K562 (cell line): Measurements from ENCODE around the gene C1QTNF12. TPM values are rescaled to one million over a fixed set of nuclear protein-coding genes. Genes with fewer than 3 reads are reported as not detected.

Experiments
- ATAC-seq: fragments of 200-7000 bp; cut with Tn5 transposase; 3 replicates; pipeline ENCODE4 v1.9.1; 2020; ENCODE audit warnings: moderate library complexity
- BruUV-seq: library from RNA; stranded (reverse); fragments of 400-500 nt; replicated peaks from 2 replicates; lab custom pipeline; 2021; lab: Mats Ljungman, UMichigan
- CTCF ChIA-PET: fragments of 300-600 bp; formaldehyde crosslinking; extraction: SDS; loops from one replicate; lab custom pipeline; 2021; ENCODE audit warnings: low intra/inter-chr PET ratio; lab: Yijun Ruan, JAX
- POLR2A ChIA-PET: fragments of 300-600, 350-650 bp; sonication (Branson Sonifier 250); formaldehyde crosslinking; extraction: SDS; loops from one replicate; lab custom pipeline; 2021; ENCODE audit warnings: antibody characterized with exemption, inconsistent platforms; lab: Yijun Ruan, JAX
- DNase-seq, 4 experiments: peaks; one replicate each; pipeline versions ENCODE4 v3.0.0 to v3.0.0-alpha.2; 2011 to 2018; ENCODE audit warnings: low spot score in 3 of 4, mixed read lengths in 3 of 4; ENCODE audit errors: extremely low read depth in 1 of 4
- FAIRE-seq: peaks from 2 replicates; lab custom pipeline; 2011; peaks lifted over from hg19 to GRCh38; lab: Jason Lieb, UNC
- H2AFZ ChIP-seq: 2 replicates; pipeline ENCODE4 v1.6.0; 2011; ENCODE audit warnings: low read depth, low read length, control low read depth, inconsistent platforms
- H3K27ac ChIP-seq: fragments of 200-600 bp; 3 replicates; pipeline ENCODE4 v1.8.0; 2011; ENCODE audit warnings: low read depth, mild to moderate bottlenecking, control low read depth, inconsistent platforms, low read length, moderate library complexity, mixed read lengths; ENCODE audit errors: extremely low read depth
- H3K27me3 ChIP-seq, 2 experiments: fragments of 300-600 bp in 1 of 2; 2 replicates in 1 of 2; 3 replicates in 1 of 2; pipeline versions ENCODE4 v1.6.0 to v1.8.0; 2011; ENCODE audit warnings: inconsistent platforms in 2 of 2, low read length in 2 of 2, mild to moderate bottlenecking in 1 of 2, mixed read lengths in 1 of 2, moderate library complexity in 1 of 2; ENCODE audit not compliant: control insufficient read depth in 2 of 2, insufficient read depth in 2 of 2
- H3K36me3 ChIP-seq: fragments of 300-600 bp; 3 replicates; pipeline ENCODE4 v1.8.0; 2011; ENCODE audit warnings: mild to moderate bottlenecking, low read length, inconsistent platforms; ENCODE audit not compliant: control insufficient read depth, insufficient read depth
- H3K4me1 ChIP-seq, 2 experiments: fragments of 200-600 bp in 1 of 2; replicated peaks in 1 of 2; 2 replicates in 1 of 2; 3 replicates in 1 of 2; pipeline versions ENCODE4 v1.5.1 to v1.8.0; 2011; ENCODE audit warnings: inconsistent platforms in 2 of 2, low read length in 2 of 2, mild to moderate bottlenecking in 1 of 2, mixed read lengths in 1 of 2, moderate library complexity in 1 of 2; ENCODE audit not compliant: control insufficient read depth in 2 of 2, insufficient read depth in 2 of 2
- H3K4me2 ChIP-seq: 2 replicates; pipeline ENCODE4 v1.6.1; 2011; ENCODE audit warnings: low read length, control low read depth, inconsistent platforms, mixed read lengths; ENCODE audit not compliant: insufficient read depth
- H3K4me3 ChIP-seq: fragments of 200-600 bp; sonication (generic), shearing (Covaris generic); 2 replicates; pipeline ENCODE4 v1.5.1; 2016; ENCODE audit warnings: control low read depth, inconsistent platforms
- H3K79me2 ChIP-seq: fragments of 200-600 bp; 3 replicates; pipeline ENCODE4 v1.8.0; 2011; ENCODE audit warnings: low read length, inconsistent platforms; ENCODE audit not compliant: control insufficient read depth, insufficient read depth
- H3K9ac ChIP-seq, 2 experiments: 2 replicates each; pipeline versions ENCODE4 v1.6.0 to v1.6.1; 2011; ENCODE audit warnings: low read depth in 2 of 2, low read length in 2 of 2, control low read depth in 1 of 2, inconsistent platforms in 1 of 2, mild to moderate bottlenecking in 1 of 2, mixed read lengths in 1 of 2; ENCODE audit not compliant: insufficient read depth in 1 of 2
- H3K9me1 ChIP-seq: one replicate; pipeline ENCODE4 v1.6.0; 2011; ENCODE audit warnings: inconsistent platforms, mild to moderate bottlenecking, low read length, moderate library complexity; ENCODE audit not compliant: control insufficient read depth, insufficient read depth
- H3K9me3 ChIP-seq: replicated peaks from 2 replicates; pipeline ENCODE4 v1.5.1; 2011; ENCODE audit warnings: low read depth, low read length, inconsistent platforms; ENCODE audit not compliant: control insufficient read depth, insufficient read depth
- H4K20me1 ChIP-seq: replicated peaks from 2 replicates; pipeline ENCODE4 v1.6.1; 2011; ENCODE audit warnings: low read length, inconsistent platforms, mixed read lengths; ENCODE audit not compliant: control insufficient read depth, insufficient read depth
- CBFB ChIP-seq: sonication (generic); formaldehyde crosslinking; IDR thresholded peaks from 2 replicates; pipeline ENCODE4 v1.4.0; 2020; ENCODE audit warnings: mild to moderate bottlenecking, missing genetic modification reagents
- POLR2G ChIP-seq: fragments of 200-400 bp; formaldehyde crosslinking; IDR thresholded peaks from 2 replicates; pipeline ENCODE4 v1.6.1; 2017; ENCODE audit warnings: low read depth, mild to moderate bottlenecking, antibody characterized with exemption, low read length, moderate library complexity
- RB1 ChIP-seq: fragments of 450-650 bp; IDR thresholded peaks from 2 replicates; pipeline ENCODE4 v1.6.1; 2017; ENCODE audit warnings: low read depth, mild to moderate bottlenecking
- RBM22 ChIP-seq: fragments of 200-400 bp; formaldehyde crosslinking; IDR thresholded peaks from 2 replicates; pipeline ENCODE4 v1.6.1; 2018; ENCODE audit warnings: low read length, low read depth; ENCODE audit not compliant: poor library complexity, severe bottlenecking
- ZFX ChIP-seq: sonication (generic); formaldehyde crosslinking; IDR thresholded peaks from 2 replicates; pipeline ENCODE4 v1.8.0; 2022; ENCODE audit warnings: mild to moderate bottlenecking, missing genetic modification reagents, moderate library complexity
- WGBS: fragments of 100-300 bp; shearing (Covaris generic); methylation state at CpG from one replicate; pipeline ENCODE4 v1.1.6; 2016; ENCODE audit warnings: low coverage, mixed read lengths; ENCODE audit not compliant: insufficient coverage; ENCODE audit errors: missing lambda C conversion rate; 5-methylcytosine and 5-hydroxymethylcytosine counted together
- in situ Hi-C: fragments of 300-500 bp; cut with MboI; formaldehyde crosslinking; loops from 4 replicates; pipeline ENCODE4 v1.15.0; 2018; ENCODE audit warnings: inconsistent platforms, mixed read lengths
- intact Hi-C: fragments of 100-400 bp; cut with micrococcal nuclease; formaldehyde crosslinking; loops from 2 replicates; pipeline ENCODE4 v1.14.2; 2022
- polyA plus RNA-seq, 8 experiments: library from polyadenylated mRNA; depleted of rRNA in 4 of 8; stranded (reverse) in 5 of 8; unstranded in 3 of 8; fragments of >200 nt; fragmentation: Nextera tagmentation in 2 of 8; fragmentation: Illumina TruSeq in 1 of 8; extraction: Ambion mirVana in 2 of 8; extraction: Trizol in 1 of 8; gene quantifications; 2 replicates each; pipeline versions ENCODE4 v1.2.1 to v1.2.3, GENCODE V29; 2011 to 2014; ENCODE audit warnings: inconsistent platforms in 1 of 8, missing spikeins in 1 of 8
- total RNA-seq, 7 experiments: library from RNA; depleted of rRNA in 6 of 7; stranded (reverse); fragments of >200 nt in 6 of 7; fragmentation: Illumina TruSeq in 2 of 7; extraction: Trizol in 2 of 7; gene quantifications; 2 replicates each; pipeline versions ENCODE4 v1.2.1 to v1.2.3, GENCODE V29; 2011 to 2021; ENCODE audit warnings: low replicate concordance in 1 of 7

Gene C1QTNF12
- total and polyA plus RNA-seq, 9 of the 15 experiments (the other 6 are each of a cell fraction or from before 2014, with no cell fraction given) = 0.11 to 4.3 (median 0.93) TPM; not detected in 3

GRCh38 chr1:1250786-1251284 is 4.3 kb upstream of the C1QTNF12 start:
- no peak for DNase-seq
- WGBS = 86% methylated on average over 16 of the region's 16 CpGs
- H2AFZ ChIP-seq = no peak overlapping the region
- no peaks in the 10 kb centered on the region for H3K9me3 ChIP-seq
- in situ Hi-C loops (no loop called here), intact Hi-C loops (loop anchor here (5.0 kb wide), 1 partner anchor 129 kb away; no protein-coding TSS in a partner anchor)
- H3K4me1 ChIP-seq = peaks cover 0 to 51% of the 10 kb centered on the region in 2 experiments; a peak in 3 of 5 replicates
- H3K9me1 ChIP-seq = no peaks in the 10 kb centered on the region
- H3K4me3 ChIP-seq = no peak overlapping the region
- H3K9ac ChIP-seq = peak overlapping the region in 1 of 2 experiments; percentile 81; a peak in 2 of 4 replicates
- TF ChIP-seq CBFB (CRISPR knock-in tag) (peak; percentile 42; the same call in 1 of the 2 replicates), RB1 (no peak), ZFX (CRISPR knock-in tag) (peak; percentile 33; the same call in 1 of the 2 replicates), RBM22 (peak; percentile 36), POLR2G (peak; percentile 60; the same call in 1 of the 2 replicates)
- peak; percentile 20 for ATAC-seq
- no peak for FAIRE-seq
- H4K20me1 ChIP-seq = no peaks in the 10 kb centered on the region
- BruUV-seq = no TSS peak
- POLR2A ChIA-PET = interaction anchor here (1.0 kb wide), 1 partner anchor 19 kb away, joined by 4 read pairs; the partner anchor contains the start of genes B3GALT6 and SDF4
- no peak overlapping the region for H3K4me2 ChIP-seq
- no peaks in the 10 kb centered on the region for H3K27me3 ChIP-seq
- peaks cover 40% of the 10 kb centered on the region; the same call in 2 of the 3 replicates for H3K36me3 ChIP-seq
- no peaks in the 10 kb centered on the region for H3K79me2 ChIP-seq
- H3K27ac ChIP-seq = no peak overlapping the region
- CTCF ChIA-PET = interaction anchor here (1.5 kb wide), 1 partner anchor 129 kb away, joined by 12 read pairs; no protein-coding TSS in a partner anchor
